ENCODE measurements around the gene MAPKAPK2.
"Not testable (repeated sequence)": the region's sequence is repeated elsewhere in the genome, so short reads cannot be mapped to it uniquely, and the experiment has no call there.

- TF ChIP-seq, protein P1, sequence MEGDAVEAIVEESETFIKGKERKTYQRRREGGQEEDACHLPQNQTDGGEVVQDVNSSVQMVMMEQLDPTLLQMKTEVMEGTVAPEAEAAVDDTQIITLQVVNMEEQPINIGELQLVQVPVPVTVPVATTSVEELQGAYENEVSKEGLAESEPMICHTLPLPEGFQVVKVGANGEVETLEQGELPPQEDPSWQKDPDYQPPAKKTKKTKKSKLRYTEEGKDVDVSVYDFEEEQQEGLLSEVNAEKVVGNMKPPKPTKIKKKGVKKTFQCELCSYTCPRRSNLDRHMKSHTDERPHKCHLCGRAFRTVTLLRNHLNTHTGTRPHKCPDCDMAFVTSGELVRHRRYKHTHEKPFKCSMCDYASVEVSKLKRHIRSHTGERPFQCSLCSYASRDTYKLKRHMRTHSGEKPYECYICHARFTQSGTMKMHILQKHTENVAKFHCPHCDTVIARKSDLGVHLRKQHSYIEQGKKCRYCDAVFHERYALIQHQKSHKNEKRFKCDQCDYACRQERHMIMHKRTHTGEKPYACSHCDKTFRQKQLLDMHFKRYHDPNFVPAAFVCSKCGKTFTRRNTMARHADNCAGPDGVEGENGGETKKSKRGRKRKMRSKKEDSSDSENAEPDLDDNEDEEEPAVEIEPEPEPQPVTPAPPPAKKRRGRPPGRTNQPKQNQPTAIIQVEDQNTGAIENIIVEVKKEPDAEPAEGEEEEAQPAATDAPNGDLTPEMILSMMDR (IDR thresholded peaks at IDR 0.05): not testable (repeated sequence)
- not testable (repeated sequence) for TF ChIP-seq ZFX (IDR thresholded peaks at IDR 0.05; ENCODE audit: borderline replicate concordance)
These were observed 78.1 kb downstream of the MAPKAPK2 start for GRCh38 chr1:206762741-206763364.

Data from 22Rv1 (cell line).